HCT116 (cell line): Measurements from ENCODE around the gene MALRD1. TPM values are rescaled to one million over a fixed set of nuclear protein-coding genes. Genes with fewer than 3 reads are reported as not detected.

Experiments
- ATAC-seq: fragments of 200-7000 bp; cut with Tn5 transposase; 2 replicates; pipeline ENCODE4 v1.9.1; 2020; ENCODE audit warnings: mild to moderate bottlenecking, moderate library complexity
- BruUV-seq: library from RNA; stranded (reverse); fragments of 400-500 nt; replicated peaks from 2 replicates; lab custom pipeline; 2021; lab: Mats Ljungman, UMichigan
- CTCF ChIA-PET: fragments of 300-600 bp; sonication (Branson Sonifier 250); formaldehyde crosslinking; loops from one replicate; lab custom pipeline; 2021; ENCODE audit warnings: antibody characterized with exemption; lab: Charles Lee
- POLR2A ChIA-PET: fragments of 300-600, 350-600 bp; sonication (Branson Sonifier 250); formaldehyde crosslinking; loops from one replicate; lab custom pipeline; 2021; ENCODE audit warnings: antibody characterized with exemption; lab: Charles Lee
- RAD21 ChIA-PET, 2 experiments: fragments of 300-600 bp; sonication (Branson Sonifier 250); formaldehyde crosslinking; loops; one replicate each; lab custom pipeline; 2023; ENCODE audit warnings: low total read pairs in 2 of 2; ENCODE audit not compliant: uncharacterized antibody in 2 of 2, unreplicated experiment in 2 of 2, low non-redundant PET in 1 of 2; lab: Charles Lee
- DNase-seq: peaks from one replicate; pipeline ENCODE4 v3.0.0-alpha.2; 2010; ENCODE audit warnings: low read depth, low spot score
- H2AFZ ChIP-seq: fragments of 200-600 bp; shearing (Covaris generic), sonication (generic); 2 replicates; pipeline ENCODE4 v1.6.1; 2017; ENCODE audit warnings: low read depth, mixed run types, mixed read lengths, antibody characterized with exemption, low read length; ENCODE audit not compliant: poor library complexity, severe bottlenecking
- H3K27ac ChIP-seq: 2 replicates; pipeline ENCODE4 v1.5.1; 2012; ENCODE audit warnings: low read depth, low read length
- H3K27me3 ChIP-seq: fragments of 200-600 bp; sonication (generic); 2 replicates; pipeline ENCODE4 v1.6.1; 2016; ENCODE audit warnings: mixed run types, low read length, mixed read lengths; ENCODE audit not compliant: insufficient read depth
- H3K36me3 ChIP-seq, 2 experiments: fragments of 200-500 bp in 1 of 2; fragments of 200-600 bp in 1 of 2; sonication (Bioruptor generic) in 1 of 2; sonication (generic) in 1 of 2; 2 replicates each; pipeline versions ENCODE4 v1.5.1 to v1.6.1; 2014 to 2016; ENCODE audit warnings: low read length in 2 of 2, inconsistent platforms in 1 of 2, mixed read lengths in 1 of 2, mixed run types in 1 of 2; ENCODE audit not compliant: insufficient read depth in 2 of 2, control insufficient read depth in 1 of 2
- H3K4me1 ChIP-seq, 2 experiments: fragments of 200-600 bp in 1 of 2; sonication (generic) in 1 of 2; 2 replicates each; pipeline versions ENCODE4 v1.5.1 to v1.6.1; 2012 to 2017; ENCODE audit warnings: low read length in 2 of 2, inconsistent platforms in 1 of 2, mild to moderate bottlenecking in 1 of 2, mixed read lengths in 1 of 2, mixed run types in 1 of 2, moderate library complexity in 1 of 2; ENCODE audit not compliant: insufficient read depth in 2 of 2, control insufficient read depth in 1 of 2
- H3K4me2 ChIP-seq: fragments of 200-600 bp; sonication (generic); 2 replicates; pipeline ENCODE4 v1.6.1; 2017; ENCODE audit warnings: mixed run types, low read length, mixed read lengths
- H3K4me3 ChIP-seq, 2 experiments: fragments of 200-600 bp in 1 of 2; sonication (generic) in 1 of 2; replicated peaks in 1 of 2; 2 replicates each; pipeline ENCODE4 v1.5.1; 2011 to 2016; ENCODE audit warnings: low read length in 2 of 2, control low read depth in 1 of 2, low read depth in 1 of 2, mild to moderate bottlenecking in 1 of 2, mixed read lengths in 1 of 2, mixed run types in 1 of 2
- H3K79me2 ChIP-seq: fragments of 200-600 bp; sonication (generic); 2 replicates; pipeline ENCODE4 v1.6.1; 2017; ENCODE audit warnings: mild to moderate bottlenecking, mixed run types, low read length, moderate library complexity, mixed read lengths; ENCODE audit not compliant: insufficient read depth
- H3K9ac ChIP-seq: fragments of 200-600 bp; sonication (generic); 2 replicates; pipeline ENCODE4 v1.6.1; 2016; ENCODE audit warnings: low read length, mixed read lengths
- H3K9me2 ChIP-seq: fragments of 200-600 bp; sonication (generic), shearing (Covaris generic); 2 replicates; pipeline ENCODE4 v1.6.1; 2017; ENCODE audit warnings: mixed run types, mild to moderate bottlenecking, moderate library complexity; ENCODE audit not compliant: insufficient read depth
- H3K9me3 ChIP-seq, 2 experiments: fragments of 200-500 bp in 1 of 2; fragments of 200-600 bp in 1 of 2; sonication (Bioruptor generic) in 1 of 2; sonication (generic) in 1 of 2; 2 replicates each; pipeline ENCODE4 v1.6.1; 2014 to 2017; ENCODE audit warnings: low read length in 2 of 2, mixed read lengths in 2 of 2, inconsistent platforms in 1 of 2, low read depth in 1 of 2, mild to moderate bottlenecking in 1 of 2, mixed run types in 1 of 2, moderate library complexity in 1 of 2; ENCODE audit not compliant: control insufficient read depth in 1 of 2, insufficient read depth in 1 of 2
- H4K20me1 ChIP-seq: fragments of 200-600 bp; sonication (generic), shearing (Covaris generic); 2 replicates; pipeline ENCODE4 v1.6.1; 2017; ENCODE audit warnings: mixed run types, mild to moderate bottlenecking, moderate library complexity; ENCODE audit not compliant: insufficient read depth
- EGR1 ChIP-seq: IDR thresholded peaks from 2 replicates; pipeline ENCODE4 v1.6.1; 2012; ENCODE audit warnings: low read depth
- ELF1 ChIP-seq: IDR thresholded peaks from 2 replicates; pipeline ENCODE4 v1.6.1; 2012; ENCODE audit warnings: low read depth, borderline replicate concordance
- EZH2 ChIP-seq: fragments of 200-600 bp; sonication (generic); IDR thresholded peaks from 2 replicates; pipeline ENCODE4 v1.6.1; 2017; ENCODE audit warnings: antibody characterized with exemption, mixed run types
- FOSL1 ChIP-seq: IDR thresholded peaks from 2 replicates; pipeline ENCODE4 v1.6.1; 2012; ENCODE audit warnings: low read depth
- POLR2A ChIP-seq: IDR thresholded peaks from 2 replicates; pipeline ENCODE4 v1.7.0; 2011; ENCODE audit warnings: borderline replicate concordance; ENCODE audit not compliant: insufficient read depth, insufficient read length; ENCODE audit errors: extremely low read depth
- SIN3A ChIP-seq: IDR thresholded peaks from 2 replicates; pipeline ENCODE4 v1.6.1; 2012; ENCODE audit warnings: low read depth
- TCF7L2 ChIP-seq: IDR thresholded peaks from 2 replicates; pipeline ENCODE4 v1.7.0; 2011; ENCODE audit warnings: borderline replicate concordance, inconsistent platforms; ENCODE audit not compliant: insufficient read depth, insufficient read length; ENCODE audit errors: extremely low read depth
- ZFX ChIP-seq: fragments of 450-650 bp; IDR thresholded peaks from 2 replicates; pipeline ENCODE4 v1.6.1; 2017
- intact Hi-C: fragments of 100-400 bp; cut with micrococcal nuclease; formaldehyde crosslinking; loops from 2 replicates; pipeline ENCODE4 v1.10.0; 2022
- total RNA-seq: library from RNA; stranded (reverse); gene quantifications from one replicate; pipeline ENCODE4 v1.2.1, GENCODE V29; 2021; ENCODE audit not compliant: unreplicated experiment
- TF ChIP-seq, protein P1 (sequence below), 3 experiments: fragments of 200-600 bp in 1 of 3; sonication (generic) in 1 of 3; IDR thresholded peaks in 2 of 3; conservative IDR thresholded peaks in 1 of 3; 2 replicates each; pipeline ENCODE4 v1.5.1; 2012 to 2017; ENCODE audit warnings: low read depth in 2 of 3, low read length in 2 of 3, antibody characterized with exemption in 1 of 3, borderline replicate concordance in 1 of 3, control low read depth in 1 of 3, mild to moderate bottlenecking in 1 of 3, mixed read lengths in 1 of 3, mixed run types in 1 of 3, moderate library complexity in 1 of 3; ENCODE audit not compliant: insufficient read depth in 1 of 3
- TF ChIP-seq, protein P2 (sequence below): IDR thresholded peaks from 2 replicates; pipeline ENCODE4 v1.6.1; 2011; ENCODE audit warnings: mild to moderate bottlenecking, low read length, moderate library complexity; ENCODE audit not compliant: insufficient replicate concordance; ENCODE audit errors: extremely low read depth

The MALRD1 gene
- total RNA-seq, 1 experiment from 2014 or later = not detected

DNA sequence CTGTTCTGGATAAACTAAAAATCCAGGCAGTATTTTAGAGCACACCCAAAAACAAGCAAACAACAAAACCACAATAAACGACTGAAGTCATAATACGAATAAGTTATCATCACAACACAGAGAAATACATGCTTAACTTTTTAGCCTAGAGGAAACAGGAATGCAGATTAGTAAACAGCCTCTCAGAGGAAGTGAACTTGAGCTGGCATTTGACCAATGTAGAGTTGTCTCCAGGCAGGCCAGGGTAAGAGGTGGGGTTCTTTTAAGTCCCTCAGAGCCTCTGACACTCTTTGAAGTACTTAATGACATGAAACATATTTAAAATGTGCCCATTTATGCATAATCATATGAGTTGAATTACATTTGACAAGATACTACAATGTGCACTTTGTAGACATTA is 724.4 kb downstream of the MALRD1 start:
- ATAC-seq (no peak), DNase-seq (no peak)
- no TSS peak for BruUV-seq
- Histone ChIP-seq H4K20me1 (no peaks in the 10 kb centered on the region), H3K36me3 (no peaks in the 10 kb centered on the region), H3K79me2 (no peaks in the 10 kb centered on the region), H3K9ac (no peak overlapping the region), H3K27me3 (no peaks in the 10 kb centered on the region), H3K4me1 (no peaks in the 10 kb centered on the region), H3K9me2 (no peaks in the 10 kb centered on the region), H3K4me2 (no peak overlapping the region), H2AFZ (no peak overlapping the region), H3K27ac (no peak overlapping the region), H3K4me3 (no peak overlapping the region), H3K9me3 (peaks cover 17% of the 10 kb centered on the region in 2 experiments; a peak in 3 of 4 replicates)
- intact Hi-C loops = no loop called here
- POLR2A ChIA-PET = no interaction called here
- CTCF ChIA-PET = no interaction called here
- TF ChIP-seq TCF7L2 = no peak
- no peak for TF ChIP-seq ELF1
- no peak for TF ChIP-seq ZFX
- TF ChIP-seq EZH2 = no peak
- TF ChIP-seq POLR2A = no peak
- TF ChIP-seq SIN3A = no peak
- TF ChIP-seq FOSL1 = no peak
- TF ChIP-seq, protein P1, sequence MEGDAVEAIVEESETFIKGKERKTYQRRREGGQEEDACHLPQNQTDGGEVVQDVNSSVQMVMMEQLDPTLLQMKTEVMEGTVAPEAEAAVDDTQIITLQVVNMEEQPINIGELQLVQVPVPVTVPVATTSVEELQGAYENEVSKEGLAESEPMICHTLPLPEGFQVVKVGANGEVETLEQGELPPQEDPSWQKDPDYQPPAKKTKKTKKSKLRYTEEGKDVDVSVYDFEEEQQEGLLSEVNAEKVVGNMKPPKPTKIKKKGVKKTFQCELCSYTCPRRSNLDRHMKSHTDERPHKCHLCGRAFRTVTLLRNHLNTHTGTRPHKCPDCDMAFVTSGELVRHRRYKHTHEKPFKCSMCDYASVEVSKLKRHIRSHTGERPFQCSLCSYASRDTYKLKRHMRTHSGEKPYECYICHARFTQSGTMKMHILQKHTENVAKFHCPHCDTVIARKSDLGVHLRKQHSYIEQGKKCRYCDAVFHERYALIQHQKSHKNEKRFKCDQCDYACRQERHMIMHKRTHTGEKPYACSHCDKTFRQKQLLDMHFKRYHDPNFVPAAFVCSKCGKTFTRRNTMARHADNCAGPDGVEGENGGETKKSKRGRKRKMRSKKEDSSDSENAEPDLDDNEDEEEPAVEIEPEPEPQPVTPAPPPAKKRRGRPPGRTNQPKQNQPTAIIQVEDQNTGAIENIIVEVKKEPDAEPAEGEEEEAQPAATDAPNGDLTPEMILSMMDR (IDR thresholded peaks at IDR 0.05 in 2 of 3, conservative IDR thresholded peaks at IDR 0.05 in 1 of 3; ENCODE audit: borderline replicate concordance in 1 of 3, insufficient read depth in 1 of 3, low read depth in 2 of 3, low read length in 2 of 3) = no peak
- TF ChIP-seq EGR1 = no peak
- TF ChIP-seq, protein P2, sequence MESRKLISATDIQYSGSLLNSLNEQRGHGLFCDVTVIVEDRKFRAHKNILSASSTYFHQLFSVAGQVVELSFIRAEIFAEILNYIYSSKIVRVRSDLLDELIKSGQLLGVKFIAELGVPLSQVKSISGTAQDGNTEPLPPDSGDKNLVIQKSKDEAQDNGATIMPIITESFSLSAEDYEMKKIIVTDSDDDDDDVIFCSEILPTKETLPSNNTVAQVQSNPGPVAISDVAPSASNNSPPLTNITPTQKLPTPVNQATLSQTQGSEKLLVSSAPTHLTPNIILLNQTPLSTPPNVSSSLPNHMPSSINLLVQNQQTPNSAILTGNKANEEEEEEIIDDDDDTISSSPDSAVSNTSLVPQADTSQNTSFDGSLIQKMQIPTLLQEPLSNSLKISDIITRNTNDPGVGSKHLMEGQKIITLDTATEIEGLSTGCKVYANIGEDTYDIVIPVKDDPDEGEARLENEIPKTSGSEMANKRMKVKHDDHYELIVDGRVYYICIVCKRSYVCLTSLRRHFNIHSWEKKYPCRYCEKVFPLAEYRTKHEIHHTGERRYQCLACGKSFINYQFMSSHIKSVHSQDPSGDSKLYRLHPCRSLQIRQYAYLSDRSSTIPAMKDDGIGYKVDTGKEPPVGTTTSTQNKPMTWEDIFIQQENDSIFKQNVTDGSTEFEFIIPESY = no peak
- RAD21 ChIA-PET = no interaction called here
